HG03520 (cell line): ENCODE results near the gene CLDN24.

Experiments
- ATAC-seq: cut with Tn5 transposase; IDR thresholded peaks from one replicate; pipeline ENCODE4 v1.9.1; 2021; ENCODE audit warnings: mild to moderate bottlenecking, moderate library complexity; ENCODE audit not compliant: unreplicated experiment

Gene CLDN24

GRCh38 chr4:183286590-183287308 is 35.5 kb downstream of the CLDN24 start:
- no peak for ATAC-seq

DNA sequence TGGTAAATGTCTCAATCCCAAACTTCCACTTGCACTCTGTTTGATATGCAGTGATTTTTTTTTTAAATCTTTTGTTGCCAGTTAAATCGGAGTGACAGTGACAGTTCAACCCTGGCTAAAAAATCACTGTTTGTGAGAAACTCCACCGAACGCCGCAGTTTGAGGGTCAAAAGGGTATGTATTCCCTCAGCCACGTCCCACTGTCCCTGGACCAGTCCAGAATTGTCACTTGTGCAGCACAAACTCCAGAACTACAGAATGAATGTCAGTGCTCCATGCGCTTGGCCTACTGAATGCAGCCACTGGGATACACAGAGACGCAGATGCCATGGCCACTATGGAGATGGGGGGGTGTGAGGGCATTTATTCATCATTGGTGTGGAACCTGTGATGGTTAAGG is 36.3 kb downstream of the CLDN24 start:
- no peak for ATAC-seq

- ATAC-seq: no peak
Measured at GRCh38 chr4:183284965-183285364, 37.3 kb downstream of the CLDN24 start.

DNA sequence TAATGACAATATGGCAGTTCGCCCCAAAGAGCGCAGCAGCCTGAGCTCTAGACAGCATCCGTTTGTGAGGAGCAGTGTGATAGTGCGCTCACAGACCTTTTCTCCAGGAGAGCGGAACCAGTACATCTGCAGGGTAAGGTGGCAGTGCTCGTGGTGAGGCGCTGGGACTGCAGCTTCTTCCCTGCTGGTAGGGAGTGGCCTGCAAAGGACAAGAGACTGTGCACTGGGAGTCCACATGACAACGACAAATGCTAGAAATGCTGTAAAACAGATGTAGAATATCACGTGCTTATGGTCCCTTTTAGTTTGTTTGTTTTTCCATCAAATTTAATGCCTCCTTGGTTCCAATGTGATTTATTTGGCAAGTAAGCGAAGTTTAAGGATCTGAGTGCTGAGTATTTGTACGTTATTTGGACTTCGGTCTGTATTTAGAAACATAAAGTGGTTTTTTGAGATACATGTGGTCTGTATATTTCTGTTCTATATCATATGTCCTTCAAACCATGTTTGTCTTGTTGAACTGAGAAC is 37.9 kb downstream of the CLDN24 start:
- ATAC-seq: no peak

- ATAC-seq: no peak
Measured at GRCh38 chr4:183276106-183276505, 46.1 kb downstream of the CLDN24 start.

DNA sequence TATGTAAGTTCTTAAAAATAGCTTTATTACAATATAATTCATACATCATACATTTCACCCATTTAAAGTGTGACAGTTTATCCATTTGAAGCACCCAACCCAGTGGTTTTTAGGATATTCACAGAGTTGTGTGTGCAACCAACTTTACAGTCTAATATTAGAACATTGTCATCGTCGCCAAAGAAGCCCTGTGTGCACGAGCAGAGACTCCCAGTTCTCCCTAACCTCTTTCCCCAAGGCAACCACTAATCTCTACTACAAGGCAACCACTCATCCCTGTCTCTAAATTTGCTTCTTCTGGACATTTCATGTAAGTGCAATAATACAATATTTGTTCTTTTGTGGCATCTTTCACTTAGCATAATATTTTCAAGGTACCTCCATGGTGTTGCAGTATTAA is 49.8 kb downstream of the CLDN24 start:
- ATAC-seq: no peak
